HG02571 (cell line): ENCODE data around the gene PDE5A.
"Not testable (repeated sequence)": the region's sequence is repeated elsewhere in the genome, so short reads cannot be mapped to it uniquely, and the experiment has no call there.

Source experiments
- ATAC-seq: cut with Tn5 transposase; IDR thresholded peaks from one replicate; pipeline ENCODE4 v1.9.1; 2021; ENCODE audit warnings: mild to moderate bottlenecking, moderate library complexity; ENCODE audit not compliant: unreplicated experiment

The PDE5A gene

DNA sequence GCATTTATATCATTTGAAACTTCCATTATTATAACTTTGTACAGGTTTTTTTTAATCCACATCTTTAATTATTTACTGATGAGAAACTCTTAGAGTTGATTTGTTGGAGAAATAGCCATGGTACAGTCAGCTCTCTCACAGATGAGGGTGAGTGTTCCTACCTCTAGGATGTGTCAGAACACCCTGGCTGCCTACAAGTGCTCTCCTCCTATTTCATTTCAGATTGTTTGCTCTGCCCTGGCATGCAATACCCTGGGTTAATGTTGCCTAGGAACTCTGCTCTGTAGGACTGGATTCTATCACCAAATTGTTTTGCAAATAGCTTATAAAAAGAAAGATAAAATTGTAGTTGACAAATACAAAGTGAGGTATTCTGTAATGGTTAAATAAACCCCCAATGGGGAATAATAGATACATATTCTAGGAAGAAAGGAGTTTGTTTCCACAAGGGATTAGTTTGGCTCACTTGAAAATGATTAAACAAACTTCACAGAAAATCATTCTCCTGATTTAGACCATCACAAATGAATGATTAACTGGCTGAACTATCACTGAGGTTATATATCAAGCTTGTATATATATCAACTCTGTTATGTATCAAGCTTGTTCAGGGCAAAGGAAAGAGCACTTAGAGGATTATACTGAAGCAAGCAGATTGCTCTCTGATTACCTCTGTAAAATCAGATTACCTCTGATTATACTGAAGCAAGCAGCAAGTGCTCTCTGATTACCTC, 150.0 kb downstream of the PDE5A start:
- ATAC-seq: no peak

DNA sequence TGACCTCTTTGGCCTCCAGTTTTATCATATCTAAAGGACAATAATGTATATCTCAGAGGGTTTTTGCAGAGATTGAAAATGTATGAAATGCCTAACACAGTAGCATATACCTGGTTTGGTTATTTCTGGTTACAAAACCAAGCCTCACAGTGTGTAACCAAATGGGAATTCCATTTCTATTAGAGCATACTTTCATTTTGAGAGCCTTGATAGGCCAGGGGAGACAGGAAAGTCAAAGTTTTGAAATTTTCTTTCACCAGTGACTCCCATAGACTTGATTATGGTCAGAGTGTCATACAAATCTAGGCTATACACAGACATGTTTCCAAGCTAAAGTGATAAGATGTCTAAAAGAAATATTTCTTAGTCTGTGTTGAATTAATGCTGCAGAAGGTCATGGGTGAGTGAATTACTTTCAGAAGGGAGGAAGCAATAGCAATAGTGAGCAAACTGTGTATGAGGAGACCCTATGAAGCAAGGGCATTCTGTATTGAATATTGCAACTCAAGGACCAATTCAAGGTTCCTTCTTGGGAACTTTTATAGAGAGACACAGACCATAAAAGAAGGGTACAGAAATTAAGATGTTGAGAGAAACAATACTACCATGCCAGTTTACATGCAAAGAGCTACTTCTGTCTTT, 151.1 kb downstream of the PDE5A start:
- ATAC-seq: no peak

DNA sequence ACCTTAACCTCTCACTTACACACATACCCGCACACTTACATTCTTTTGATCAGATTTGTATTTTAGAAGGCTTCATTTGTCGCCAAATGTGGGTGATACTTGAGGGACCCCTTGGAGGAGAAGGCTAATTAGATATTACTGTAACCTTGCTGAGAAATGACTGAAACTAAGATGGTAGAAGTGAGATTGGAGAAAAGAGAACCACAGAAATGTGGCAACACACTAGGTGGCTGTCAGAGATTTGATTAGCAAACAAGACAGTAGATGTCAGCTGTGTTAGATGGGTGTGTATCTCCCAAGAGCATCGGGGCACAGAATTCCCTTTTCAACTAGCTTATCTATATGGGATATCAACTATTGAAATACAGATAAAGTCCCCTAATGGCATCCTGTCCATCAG, 157.3 kb downstream of the PDE5A start:
- ATAC-seq: peak; percentile 48

DNA sequence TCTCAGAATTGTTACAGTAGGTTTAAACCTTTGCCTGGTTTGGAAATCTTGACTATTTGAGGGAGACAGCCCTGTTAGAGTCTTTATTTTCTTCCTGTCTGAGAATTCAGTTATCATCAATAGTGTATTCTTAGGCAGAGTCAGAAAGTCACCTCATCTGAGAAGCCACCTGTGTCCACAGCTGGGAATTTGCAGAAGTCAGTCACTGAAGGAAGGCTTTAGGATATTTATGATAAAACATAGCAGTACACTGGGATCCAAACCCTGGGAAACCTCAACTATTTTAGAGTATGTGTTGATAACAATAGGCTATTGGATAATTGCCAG, 157.9 kb downstream of the PDE5A start:
- peak; percentile 41 for ATAC-seq

DNA sequence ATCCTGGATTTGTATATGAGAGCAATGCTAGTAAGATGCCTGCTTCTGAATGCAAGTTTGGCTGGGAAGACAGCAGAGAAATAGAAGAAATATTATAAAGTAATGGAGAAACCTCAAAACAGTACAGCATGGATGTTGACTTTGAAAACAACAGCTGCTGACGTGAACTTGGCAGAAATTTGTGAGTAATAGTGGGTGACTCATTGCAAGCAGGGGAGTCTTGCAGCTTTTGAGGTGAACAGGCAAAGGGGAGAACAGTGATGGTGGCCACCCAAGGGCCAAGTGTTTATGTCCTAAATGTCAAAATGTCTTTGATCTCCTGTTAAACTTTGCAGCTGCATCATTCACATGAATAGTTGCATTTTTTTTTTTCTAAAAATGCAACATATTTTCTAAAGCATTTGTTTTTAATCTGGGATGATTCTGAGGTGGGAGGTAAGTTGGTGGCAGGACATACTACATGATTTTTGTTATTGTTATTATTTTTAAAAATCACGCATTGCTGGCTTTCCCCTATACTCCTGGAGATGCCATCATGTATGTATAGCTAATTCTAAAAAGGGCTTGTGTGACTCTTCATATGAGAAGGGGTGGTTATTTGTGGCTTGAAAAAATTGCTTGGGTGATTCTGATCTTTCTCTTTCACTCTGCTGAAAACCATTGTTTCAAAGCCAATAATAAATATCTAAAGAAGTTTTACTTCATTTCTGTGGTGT, 158.4 kb downstream of the PDE5A start:
- peak; percentile 68 for ATAC-seq

DNA sequence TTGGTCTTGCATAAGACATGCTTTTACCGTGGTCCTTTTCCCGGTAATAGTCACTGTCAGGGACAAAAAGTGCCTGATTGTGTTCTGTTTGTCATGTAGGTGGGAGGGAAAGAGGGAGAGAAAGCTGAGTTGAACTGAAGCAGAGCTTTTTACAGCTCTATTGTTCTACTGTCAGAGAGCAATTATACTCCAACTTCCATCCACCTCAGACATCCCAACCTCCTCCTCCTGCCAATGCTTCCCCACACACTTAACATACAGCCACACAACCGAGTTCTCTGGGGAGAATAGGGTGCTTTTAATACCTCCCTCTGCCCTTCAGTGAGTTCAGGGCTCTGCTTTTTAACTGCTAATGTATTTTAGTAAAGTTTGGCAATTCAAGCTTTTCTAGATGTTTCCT, 159.6 kb downstream of the PDE5A start:
- ATAC-seq: not testable (repeated sequence)

DNA sequence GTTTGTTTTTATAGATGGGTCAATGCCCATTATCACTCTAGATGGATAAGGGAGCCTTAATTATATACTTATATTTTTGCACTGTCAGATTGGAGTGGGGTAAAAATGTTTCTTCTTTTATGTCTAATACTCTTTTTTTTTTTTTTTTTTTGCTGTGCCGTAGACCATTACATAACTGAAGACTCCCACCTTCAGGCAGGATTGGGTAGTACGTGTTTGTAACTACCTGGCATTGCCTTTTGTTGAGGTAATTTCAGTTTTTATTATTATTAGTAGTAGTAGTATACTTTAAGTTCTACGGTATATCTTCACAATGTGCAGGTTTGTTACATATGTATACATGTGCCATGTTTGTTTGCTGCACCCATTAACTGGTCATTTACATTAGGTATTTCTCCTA, 165.9 kb downstream of the PDE5A start:
- not testable (repeated sequence) for ATAC-seq

DNA sequence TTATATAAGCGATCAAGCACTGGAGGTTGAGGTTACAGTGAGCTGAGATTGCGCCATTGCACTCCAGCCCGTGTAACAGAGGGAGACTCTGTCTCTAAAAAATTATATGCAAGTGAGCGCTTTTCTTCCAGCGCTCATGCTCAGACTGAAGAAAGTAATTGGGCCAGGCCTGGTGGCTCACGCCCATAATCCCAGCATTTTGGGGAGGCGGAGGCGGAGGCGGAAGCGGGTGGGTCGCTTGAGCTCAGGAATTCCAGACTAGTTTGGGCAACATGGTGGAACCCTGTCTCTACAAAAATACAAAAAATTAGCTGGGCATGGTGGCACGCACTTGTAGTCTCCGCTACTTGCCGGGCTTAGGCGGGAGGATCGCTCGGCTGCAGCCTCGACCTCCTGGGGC, 172.9 kb downstream of the PDE5A start:
- ATAC-seq: not testable (repeated sequence)

DNA sequence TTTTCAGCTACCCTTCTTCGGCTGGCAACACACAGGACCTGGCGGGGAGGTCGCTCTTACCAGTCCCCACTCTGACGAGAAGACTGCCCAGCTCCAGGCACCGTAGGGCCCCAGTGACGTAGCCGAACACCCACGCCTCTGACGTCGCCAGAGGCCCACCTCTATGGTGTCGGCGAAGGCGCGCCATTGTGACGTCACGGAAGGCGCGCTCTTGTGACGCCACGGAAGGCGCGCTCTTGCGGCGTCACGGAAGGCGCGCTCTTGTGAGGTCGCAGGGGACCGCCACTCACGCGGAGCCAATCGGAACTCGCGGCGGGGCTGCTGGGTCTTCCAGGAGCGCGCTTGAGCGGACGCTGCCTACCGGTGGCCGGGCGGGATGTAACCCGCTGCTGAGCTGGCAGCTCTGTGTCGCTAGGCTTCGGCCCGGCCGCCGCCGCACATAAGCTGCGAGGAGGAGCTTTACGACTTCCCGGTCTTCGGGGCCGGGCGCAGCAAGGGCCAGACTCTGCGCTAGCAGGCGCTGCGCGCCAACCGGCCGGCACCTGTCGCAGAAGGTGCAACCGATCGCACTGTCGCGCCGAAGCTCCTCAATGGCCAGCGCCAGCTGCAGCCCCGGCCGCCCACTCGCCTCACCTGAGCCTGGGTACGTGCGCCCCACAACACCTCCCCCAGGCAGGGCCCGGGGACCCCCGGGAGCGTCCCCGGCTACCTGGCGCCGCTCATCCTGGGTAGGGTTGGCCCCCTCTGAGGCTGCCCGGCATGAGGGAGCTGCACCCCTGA, 173.9 kb downstream of the PDE5A start:
- peak; percentile 100 for ATAC-seq

DNA sequence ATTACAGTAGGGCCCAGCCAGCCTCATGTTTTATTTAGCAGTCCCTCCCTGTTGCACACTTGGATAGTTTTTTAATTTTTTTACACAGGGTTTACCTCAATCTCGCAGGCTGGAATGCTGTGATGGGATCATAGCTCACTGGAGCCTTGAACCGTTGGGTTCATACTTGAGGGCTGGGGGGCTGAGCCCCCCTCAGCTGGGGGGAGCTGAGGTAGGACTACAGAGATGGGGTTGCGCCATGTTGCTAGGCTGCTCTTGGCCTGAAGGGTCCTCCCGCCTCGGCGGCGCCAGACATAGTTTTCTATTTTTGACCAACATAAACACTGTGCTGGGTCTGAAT, 174.5 kb downstream of the PDE5A start:
- peak; percentile 13 for ATAC-seq

DNA sequence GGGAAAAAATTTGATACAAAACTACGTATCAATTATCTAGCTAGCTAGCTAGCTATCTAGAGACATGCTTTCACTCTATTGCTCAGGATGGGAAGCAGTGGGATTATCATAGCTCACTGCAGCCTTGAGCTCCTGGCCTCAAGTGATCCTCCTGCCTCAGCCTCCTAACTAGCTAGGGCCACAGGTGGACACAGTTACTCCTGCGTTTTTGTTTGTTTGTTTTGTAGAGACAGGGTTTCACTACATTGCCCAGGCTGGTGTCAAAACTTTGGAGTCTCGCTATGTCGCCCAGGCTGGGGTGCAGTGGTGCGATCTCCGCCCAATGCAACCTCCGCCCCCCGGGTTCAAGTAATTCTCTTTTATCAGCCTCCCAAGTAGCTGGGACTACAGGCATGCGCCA, 175.3 kb downstream of the PDE5A start:
- ATAC-seq: not testable (repeated sequence)

DNA sequence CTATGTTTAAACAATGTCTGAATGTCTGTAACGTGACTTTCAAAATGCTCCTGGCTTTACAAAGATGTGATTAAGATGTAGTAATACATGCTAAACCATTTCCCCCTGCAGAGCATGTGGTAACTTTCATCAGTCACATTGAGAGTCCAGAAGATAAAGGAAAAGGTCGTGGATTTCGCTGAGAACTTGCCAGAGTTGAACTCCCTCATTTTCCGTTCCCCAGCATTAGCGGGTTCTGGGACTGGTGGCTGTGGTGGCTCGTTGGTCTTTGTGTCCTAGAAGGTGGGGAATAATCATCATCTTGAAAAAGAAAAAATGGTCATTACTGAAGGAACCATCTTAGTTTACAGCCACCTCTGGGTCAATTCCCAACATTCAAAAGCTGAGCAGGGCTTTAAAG, 178.8 kb downstream of the PDE5A start:
- ATAC-seq: not testable (repeated sequence)
